8988T (cell line): Measurements from ENCODE around the gene HPCA.

ENCODE experiments used
- DNase-seq: peaks from one replicate; pipeline ENCODE4 v3.0.0; 2011

The HPCA gene

GRCh38 chr1:32890516-32891240 lies 4.4 kb downstream of the HPCA start:
- no peak for DNase-seq

GRCh38 chr1:32891241-32891570 lies 4.9 kb downstream of the HPCA start:
- DNase-seq: no peak

- no peak for DNase-seq
These were observed 5.3 kb downstream of the HPCA start for GRCh38 chr1:32891630-32892029.

- DNase-seq: peak; percentile 80
These were observed 6.3 kb downstream of the HPCA start for GRCh38 chr1:32892368-32893197.

GRCh38 chr1:32893198-32894018 lies 7.1 kb downstream of the HPCA start:
- DNase-seq: peak; percentile 69

GRCh38 chr1:32894019-32894600 lies 7.8 kb downstream of the HPCA start:
- DNase-seq: no peak

GRCh38 chr1:32894681-32895080 lies 8.4 kb downstream of the HPCA start:
- no peak for DNase-seq

- DNase-seq: no peak
These were observed 9.3 kb downstream of the HPCA start for GRCh38 chr1:32895325-32896215.

GRCh38 chr1:32896451-32896850 lies 10.2 kb downstream of the HPCA start:
- DNase-seq: no peak

- no peak for DNase-seq
These were observed 11.1 kb downstream of the HPCA start for GRCh38 chr1:32897082-32898049.

- DNase-seq: no peak
These were observed 11.8 kb downstream of the HPCA start for GRCh38 chr1:32898056-32898455.

- DNase-seq: no peak
These were observed 12.7 kb downstream of the HPCA start for GRCh38 chr1:32898958-32899357.

- DNase-seq: no peak
These were observed 13.4 kb downstream of the HPCA start for GRCh38 chr1:32899586-32900296.

GRCh38 chr1:32900371-32900955 lies 14.2 kb downstream of the HPCA start:
- no peak for DNase-seq

- peak; percentile 68 for DNase-seq
These were observed 14.9 kb downstream of the HPCA start, which contains the start of gene TMEM54 for GRCh38 chr1:32900956-32901822. TMEM54 (minus strand) TSS chr1:32901389; CDS start chr1:32901238, 151 bp downstream.

- no peak for DNase-seq
These were observed 15.7 kb downstream of the HPCA start for GRCh38 chr1:32901823-32902534.

GRCh38 chr1:32902535-32902920 lies 16.2 kb downstream of the HPCA start:
- DNase-seq: no peak
